DOHH2 (cell line): Measurements from ENCODE around the gene UBE2F.

Experiments used
- H3F3A ChIP-seq: fragments of 200-600 bp; sonication (generic), shearing (Covaris generic); 2 replicates; pipeline ENCODE4 v1.6.0; 2016; ENCODE audit warnings: antibody characterized with exemption, mild to moderate bottlenecking; ENCODE audit not compliant: control insufficient read depth, insufficient read depth
- H3K27ac ChIP-seq: fragments of 200-600 bp; sonication (generic); 2 replicates; pipeline ENCODE4 v1.5.1; 2014; ENCODE audit warnings: low read depth, mild to moderate bottlenecking, low read length, moderate library complexity
- H3K27me3 ChIP-seq: fragments of 200-600 bp; sonication (generic); 2 replicates; pipeline ENCODE4 v1.6.1; 2014; ENCODE audit warnings: mild to moderate bottlenecking, low read length, mixed read lengths; ENCODE audit not compliant: control insufficient read depth
- H3K36me3 ChIP-seq: fragments of 200-600 bp; sonication (generic); 2 replicates; pipeline ENCODE4 v1.6.1; 2014; ENCODE audit warnings: mild to moderate bottlenecking, low read length, moderate library complexity, mixed read lengths; ENCODE audit not compliant: control insufficient read depth
- H3K4me1 ChIP-seq: fragments of 200-600 bp; sonication (generic); 2 replicates; pipeline ENCODE4 v1.6.1; 2014; ENCODE audit warnings: mild to moderate bottlenecking, low read length, mixed read lengths; ENCODE audit not compliant: control insufficient read depth
- H3K4me2 ChIP-seq: fragments of 200-600 bp; sonication (generic); 2 replicates; pipeline ENCODE4 v1.6.0; 2014; ENCODE audit warnings: mild to moderate bottlenecking, low read length, moderate library complexity
- H3K4me3 ChIP-seq: fragments of 200-600 bp; sonication (generic); 2 replicates; pipeline ENCODE4 v1.5.1; 2014; ENCODE audit warnings: mild to moderate bottlenecking, low read length, mixed read lengths
- H3K79me2 ChIP-seq: fragments of 200-600 bp; sonication (generic); 2 replicates; pipeline ENCODE4 v1.6.1; 2014; ENCODE audit warnings: mild to moderate bottlenecking, low read length, mixed read lengths; ENCODE audit not compliant: control insufficient read depth
- H3K9me2 ChIP-seq: fragments of 200-600 bp; sonication (generic); replicated peaks from 2 replicates; pipeline ENCODE4 v1.6.1; 2014; ENCODE audit warnings: mild to moderate bottlenecking, low read length, mixed read lengths; ENCODE audit not compliant: control insufficient read depth
- H3K9me3 ChIP-seq: fragments of 200-600 bp; sonication (generic); 2 replicates; pipeline ENCODE4 v1.6.1; 2014; ENCODE audit warnings: antibody characterized with exemption, low read length, mixed read lengths; ENCODE audit not compliant: control insufficient read depth, insufficient read depth
- H4K20me1 ChIP-seq: fragments of 200-600 bp; sonication (generic); 2 replicates; pipeline ENCODE4 v1.6.0; 2014; ENCODE audit warnings: low read depth, mild to moderate bottlenecking, antibody characterized with exemption, low read length, moderate library complexity; ENCODE audit not compliant: control insufficient read depth, insufficient read depth
- CTCF ChIP-seq: fragments of 200-600 bp; sonication (generic); IDR thresholded peaks from one replicate; pipeline ENCODE4 v1.5.1; 2014; ENCODE audit warnings: antibody characterized with exemption, mild to moderate bottlenecking, low read depth, low read length; ENCODE audit not compliant: poor library complexity, severe bottlenecking
- EZH2phosphoT487 ChIP-seq: fragments of 200-600 bp; sonication (generic); IDR thresholded peaks from 2 replicates; pipeline ENCODE4 v1.6.1; 2017; ENCODE audit warnings: borderline replicate concordance, mild to moderate bottlenecking, antibody characterized with exemption, low read length, moderate library complexity, mixed read lengths

UBE2F gene

GRCh38 chr2:238059505-238059904, 92.7 kb downstream of the UBE2F start:
- Histone ChIP-seq H3K79me2 (peaks cover 41% of the 10 kb centered on the region), H3F3A (peaks cover 2% of the 10 kb centered on the region; the same call in 1 of the 2 replicates), H3K4me3 (peak overlapping the region; percentile 89), H4K20me1 (no peaks in the 10 kb centered on the region), H3K4me2 (peak overlapping the region; percentile 82), H3K9me3 (no peaks in the 10 kb centered on the region), H3K27me3 (no peaks in the 10 kb centered on the region), H3K9me2 (no peaks in the 10 kb centered on the region), H3K4me1 (peaks cover 24% of the 10 kb centered on the region), H3K27ac (no peak overlapping the region), H3K36me3 (peaks cover 11% of the 10 kb centered on the region)
- TF ChIP-seq EZH2phosphoT487 (no peak), CTCF (no peak)

GRCh38 chr2:238060096-238060541, 93.3 kb downstream of the UBE2F start:
- H3K36me3 ChIP-seq: peaks cover 16% of the 10 kb centered on the region
- peak overlapping the region; percentile 89 for H3K4me3 ChIP-seq
- H3F3A ChIP-seq: peaks cover 2% of the 10 kb centered on the region; the same call in 1 of the 2 replicates
- H3K4me1 ChIP-seq: peaks cover 24% of the 10 kb centered on the region
- H4K20me1 ChIP-seq: no peaks in the 10 kb centered on the region
- peak overlapping the region; percentile 82 for H3K4me2 ChIP-seq
- no peaks in the 10 kb centered on the region for H3K27me3 ChIP-seq
- H3K9me2 ChIP-seq: no peaks in the 10 kb centered on the region
- H3K79me2 ChIP-seq: peaks cover 42% of the 10 kb centered on the region
- no peak for TF ChIP-seq EZH2phosphoT487
- TF ChIP-seq CTCF: no peak
- H3K27ac ChIP-seq: peak overlapping the region; percentile 58
- H3K9me3 ChIP-seq: no peaks in the 10 kb centered on the region

GRCh38 chr2:238060542-238061314, 93.9 kb downstream of the UBE2F start, which contains the start of gene SCLY:
TSS of gene SCLY (plus strand) at chr2:238061001. CDS start at chr2:238061055, 54 bp downstream.
- no peaks in the 10 kb centered on the region for H3K27me3 ChIP-seq
- peaks cover 2% of the 10 kb centered on the region; the same call in 1 of the 2 replicates for H3F3A ChIP-seq
- peaks cover 24% of the 10 kb centered on the region for H3K4me1 ChIP-seq
- H3K4me2 ChIP-seq: peak within 1 kb of the TSS; percentile 90
- peaks cover 44% of the 10 kb centered on the region for H3K79me2 ChIP-seq
- TF ChIP-seq EZH2phosphoT487 (no peak), CTCF (no peak)
- peak within 1 kb of the TSS; percentile 58 for H3K27ac ChIP-seq
- no peaks in the 10 kb centered on the region for H4K20me1 ChIP-seq
- H3K36me3 ChIP-seq: peaks cover 19% of the 10 kb centered on the region
- H3K9me2 ChIP-seq: no peaks in the 10 kb centered on the region
- no peaks in the 10 kb centered on the region for H3K9me3 ChIP-seq
- H3K4me3 ChIP-seq: peak within 1 kb of the TSS; percentile 89
